Measurements from ENCODE around the gene GSTA3.
"Not testable (repeated sequence)": the region's sequence is repeated elsewhere in the genome, so short reads cannot be mapped to it uniquely, and the experiment has no call there.

The GSTA3 gene

DNA sequence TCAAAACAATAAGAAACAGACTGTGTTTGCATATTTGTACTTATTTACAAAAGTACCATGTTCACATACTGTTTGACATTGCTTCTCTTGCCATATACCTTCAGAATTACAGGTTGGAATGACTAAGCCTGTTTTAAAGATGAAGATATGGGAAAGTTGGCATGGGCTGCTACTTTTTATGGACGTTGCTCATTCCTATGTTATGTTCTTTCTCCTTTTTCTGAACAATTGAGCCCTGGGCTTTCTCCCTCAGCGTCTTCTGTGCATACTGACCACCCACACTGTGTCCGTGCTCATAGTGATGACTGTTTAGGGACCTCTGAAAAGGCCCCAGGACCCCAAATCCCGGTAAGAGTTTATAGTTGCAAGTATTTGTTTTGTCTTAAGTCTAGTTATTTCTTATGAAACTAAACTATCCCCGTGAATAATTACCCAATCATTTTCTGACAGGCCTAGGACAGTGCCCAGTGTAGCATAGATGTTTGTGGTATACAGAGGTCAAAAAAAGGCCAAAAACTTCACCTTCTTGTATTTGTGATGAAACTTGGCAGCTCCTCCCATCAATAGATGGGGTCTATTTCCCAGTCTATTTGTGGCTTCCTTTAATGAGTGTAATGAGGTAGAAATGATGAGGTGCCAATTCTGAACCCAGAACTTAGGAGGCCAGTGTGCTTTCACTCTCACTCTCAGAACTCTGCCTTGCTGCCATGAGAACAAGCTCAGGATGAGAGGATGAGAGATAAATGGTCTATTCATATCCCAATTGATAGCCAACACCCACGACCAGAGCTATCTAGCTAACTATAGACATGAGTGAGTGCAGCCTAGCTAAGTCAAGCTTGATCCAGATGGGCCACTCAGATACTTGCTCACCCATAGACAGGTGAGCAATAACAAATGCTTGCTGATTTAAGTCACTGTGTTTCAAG lies 44.7 kb upstream of the GSTA3 start:
- TF ChIP-seq, protein P1, sequence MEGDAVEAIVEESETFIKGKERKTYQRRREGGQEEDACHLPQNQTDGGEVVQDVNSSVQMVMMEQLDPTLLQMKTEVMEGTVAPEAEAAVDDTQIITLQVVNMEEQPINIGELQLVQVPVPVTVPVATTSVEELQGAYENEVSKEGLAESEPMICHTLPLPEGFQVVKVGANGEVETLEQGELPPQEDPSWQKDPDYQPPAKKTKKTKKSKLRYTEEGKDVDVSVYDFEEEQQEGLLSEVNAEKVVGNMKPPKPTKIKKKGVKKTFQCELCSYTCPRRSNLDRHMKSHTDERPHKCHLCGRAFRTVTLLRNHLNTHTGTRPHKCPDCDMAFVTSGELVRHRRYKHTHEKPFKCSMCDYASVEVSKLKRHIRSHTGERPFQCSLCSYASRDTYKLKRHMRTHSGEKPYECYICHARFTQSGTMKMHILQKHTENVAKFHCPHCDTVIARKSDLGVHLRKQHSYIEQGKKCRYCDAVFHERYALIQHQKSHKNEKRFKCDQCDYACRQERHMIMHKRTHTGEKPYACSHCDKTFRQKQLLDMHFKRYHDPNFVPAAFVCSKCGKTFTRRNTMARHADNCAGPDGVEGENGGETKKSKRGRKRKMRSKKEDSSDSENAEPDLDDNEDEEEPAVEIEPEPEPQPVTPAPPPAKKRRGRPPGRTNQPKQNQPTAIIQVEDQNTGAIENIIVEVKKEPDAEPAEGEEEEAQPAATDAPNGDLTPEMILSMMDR (IDR thresholded peaks at IDR 0.05; ENCODE audit: low read length), result no peak
- TF ChIP-seq EZH2 (optimal IDR thresholded peaks at IDR 0.05; ENCODE audit: low read depth, low read length) (no peak), EZH2phosphoT487 (IDR thresholded peaks at IDR 0.05; ENCODE audit: low read length) (no peak)
- Histone ChIP-seq H3K4me2 (ENCODE audit: low read depth, low read length) (no peak overlapping the region), H3K4me1 (ENCODE audit: low read length) (no peaks in the 10 kb centered on the region), H4K20me1 (ENCODE audit: insufficient read depth, low read length) (no peaks in the 10 kb centered on the region), H3K9ac (ENCODE audit: low read length) (no peak overlapping the region), H2AFZ (ENCODE audit: low read length) (no peak overlapping the region), H3K4me3 (ENCODE audit: low read length) (no peak overlapping the region), H3K79me2 (ENCODE audit: low read length) (no peaks in the 10 kb centered on the region), H3K27me3 (replicated peaks; ENCODE audit: insufficient read depth, low read length) (no peaks in the 10 kb centered on the region), H3F3A (ENCODE audit: insufficient read depth, low read length) (no peaks in the 10 kb centered on the region), H3K36me3 (replicated peaks; ENCODE audit: insufficient read depth, low read length) (no peaks in the 10 kb centered on the region), H3K9me2 (replicated peaks; ENCODE audit: insufficient read depth, low read length) (no peaks in the 10 kb centered on the region), H3K9me3 (replicated peaks; ENCODE audit: insufficient read depth, low read length) (no peaks in the 10 kb centered on the region), H3K27ac (ENCODE audit: low read length) (no peak overlapping the region)
- no peak for DNase-seq

GRCh38 chr6:52946306-52946705 lies 36.8 kb upstream of the GSTA3 start:
- Histone ChIP-seq H3K27me3 (replicated peaks; ENCODE audit: insufficient read depth, low read length) (no peaks in the 10 kb centered on the region), H3K27ac (ENCODE audit: low read length) (no peak overlapping the region), H3F3A (ENCODE audit: insufficient read depth, low read length) (no peaks in the 10 kb centered on the region), H3K9me2 (replicated peaks; ENCODE audit: insufficient read depth, low read length) (no peaks in the 10 kb centered on the region), H3K4me2 (ENCODE audit: low read depth, low read length) (no peak overlapping the region), H3K4me1 (ENCODE audit: low read length) (no peaks in the 10 kb centered on the region), H4K20me1 (ENCODE audit: insufficient read depth, low read length) (no peaks in the 10 kb centered on the region), H3K9me3 (replicated peaks; ENCODE audit: insufficient read depth, low read length) (no peaks in the 10 kb centered on the region), H3K36me3 (replicated peaks; ENCODE audit: insufficient read depth, low read length) (no peaks in the 10 kb centered on the region), H3K79me2 (ENCODE audit: low read length) (no peaks in the 10 kb centered on the region), H2AFZ (ENCODE audit: low read length) (no peak overlapping the region), H3K4me3 (ENCODE audit: low read length) (no peak overlapping the region), H3K9ac (ENCODE audit: low read length) (no peak overlapping the region)
- TF ChIP-seq, protein P1 (IDR thresholded peaks at IDR 0.05; ENCODE audit: low read length), result no peak
- TF ChIP-seq EZH2 (optimal IDR thresholded peaks at IDR 0.05; ENCODE audit: low read depth, low read length) (no peak), EZH2phosphoT487 (IDR thresholded peaks at IDR 0.05; ENCODE audit: low read length) (no peak)
- no peak for DNase-seq

- not testable (repeated sequence) for H3K79me2 ChIP-seq (ENCODE audit: low read length); H3K4me2 ChIP-seq (ENCODE audit: low read depth, low read length); H3F3A ChIP-seq (ENCODE audit: insufficient read depth, low read length); H2AFZ ChIP-seq (ENCODE audit: low read length); H3K4me3 ChIP-seq (ENCODE audit: low read length); H3K4me1 ChIP-seq (ENCODE audit: low read length); H3K27ac ChIP-seq (ENCODE audit: low read length); H3K9me3 ChIP-seq (replicated peaks; ENCODE audit: insufficient read depth, low read length); H3K36me3 ChIP-seq (replicated peaks; ENCODE audit: insufficient read depth, low read length); DNase-seq; H3K9me2 ChIP-seq (replicated peaks; ENCODE audit: insufficient read depth, low read length); H3K27me3 ChIP-seq (replicated peaks; ENCODE audit: insufficient read depth, low read length); H4K20me1 ChIP-seq (ENCODE audit: insufficient read depth, low read length); H3K9ac ChIP-seq (ENCODE audit: low read length)
Observed at GRCh38 chr6:52942821-52943220, 33.3 kb upstream of the GSTA3 start.

DNA sequence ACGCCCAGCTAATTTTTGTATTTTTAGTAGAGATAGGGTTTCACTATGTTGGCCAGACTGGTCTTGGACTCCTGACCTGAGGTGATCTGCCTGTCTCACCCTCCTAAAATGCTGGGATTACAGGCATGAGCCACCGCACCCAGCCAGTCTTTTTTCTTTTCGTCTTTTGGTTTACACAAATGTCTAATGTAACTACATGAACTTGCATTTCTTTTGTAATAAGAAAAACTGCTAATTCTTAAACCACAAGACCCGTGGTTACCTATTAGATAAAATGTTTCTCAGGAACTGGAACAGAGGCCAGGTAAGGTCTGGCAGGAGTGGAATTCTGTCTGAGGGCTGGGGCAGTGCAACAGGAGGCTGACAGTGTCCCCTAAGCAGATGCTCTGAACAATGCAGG lies 32.7 kb upstream of the GSTA3 start:
- H3K27ac ChIP-seq (ENCODE audit: low read length), result no peak overlapping the region
- H3K4me1 ChIP-seq (ENCODE audit: low read length), result no peaks in the 10 kb centered on the region
- no peak for TF ChIP-seq EZH2phosphoT487 (IDR thresholded peaks at IDR 0.05; ENCODE audit: low read length)
- TF ChIP-seq, protein P1 (IDR thresholded peaks at IDR 0.05; ENCODE audit: low read length), result no peak
- no peak for TF ChIP-seq EZH2 (optimal IDR thresholded peaks at IDR 0.05; ENCODE audit: low read depth, low read length)
- no peaks in the 10 kb centered on the region for H3F3A ChIP-seq (ENCODE audit: insufficient read depth, low read length)
- no peak overlapping the region for H2AFZ ChIP-seq (ENCODE audit: low read length)
- H3K9me3 ChIP-seq (replicated peaks; ENCODE audit: insufficient read depth, low read length), result no peaks in the 10 kb centered on the region
- no peaks in the 10 kb centered on the region for H3K79me2 ChIP-seq (ENCODE audit: low read length)
- no peaks in the 10 kb centered on the region for H3K36me3 ChIP-seq (replicated peaks; ENCODE audit: insufficient read depth, low read length)
- H3K9ac ChIP-seq (ENCODE audit: low read length), result no peak overlapping the region
- H3K4me2 ChIP-seq (ENCODE audit: low read depth, low read length), result no peak overlapping the region
- DNase-seq, result no peak
- H3K4me3 ChIP-seq (ENCODE audit: low read length), result no peak overlapping the region
- no peaks in the 10 kb centered on the region for H4K20me1 ChIP-seq (ENCODE audit: insufficient read depth, low read length)
- H3K27me3 ChIP-seq (replicated peaks; ENCODE audit: insufficient read depth, low read length), result no peaks in the 10 kb centered on the region
- no peaks in the 10 kb centered on the region for H3K9me2 ChIP-seq (replicated peaks; ENCODE audit: insufficient read depth, low read length)

Measured in MM.1S (cell line).